H1 (cell line): ENCODE data around the gene TBRG4. TPM values are rescaled to one million over a fixed set of nuclear protein-coding genes. Genes with fewer than 3 reads are reported as not detected.

ENCODE experiments used
- CTCF ChIA-PET: fragments of 300-600 bp; sonication (Branson Sonifier 250); formaldehyde crosslinking; loops from one replicate; lab custom pipeline; 2021; ENCODE audit not compliant: partially characterized antibody; lab: Charles Lee
- POLR2A ChIA-PET: fragments of 300-600 bp; sonication (Branson Sonifier 250); formaldehyde crosslinking; loops from one replicate; lab custom pipeline; 2021; ENCODE audit warnings: inconsistent platforms; ENCODE audit not compliant: partially characterized antibody; lab: Charles Lee
- DNase-seq, 2 experiments: peaks; one replicate each; pipeline versions ENCODE4 v3.0.0 to v3.0.0-alpha.2; 2010 to 2022; ENCODE audit warnings: low spot score in 2 of 2, low read depth in 1 of 2, mixed read lengths in 1 of 2
- FAIRE-seq: peaks from 2 replicates; lab custom pipeline; 2011; peaks lifted over from hg19 to GRCh38; lab: Jason Lieb, UNC
- H2AFZ ChIP-seq: 2 replicates; pipeline ENCODE4 v1.8.1; 2012; ENCODE audit warnings: low read length, inconsistent platforms
- H2AK5ac ChIP-seq: 2 replicates; pipeline ENCODE4 v1.6.1; 2013; ENCODE audit warnings: low read depth, low read length
- H2BK120ac ChIP-seq: replicated peaks from 2 replicates; pipeline ENCODE3; 2013; ENCODE audit warnings: low read depth, low read length, inconsistent platforms
- H2BK12ac ChIP-seq: 2 replicates; pipeline ENCODE4 v1.6.1; 2013; ENCODE audit warnings: low read depth, low read length
- H2BK15ac ChIP-seq: 2 replicates; pipeline ENCODE4 v1.6.1; 2013; ENCODE audit warnings: low read length
- H2BK20ac ChIP-seq: 2 replicates; pipeline ENCODE4 v1.6.1; 2013; ENCODE audit warnings: low read length
- H2BK5ac ChIP-seq: 2 replicates; pipeline ENCODE4 v1.6.1; 2013; ENCODE audit warnings: low read depth, low read length
- H3K14ac ChIP-seq: 2 replicates; pipeline ENCODE4 v1.6.1; 2013; ENCODE audit warnings: inconsistent platforms; ENCODE audit not compliant: insufficient read length
- H3K18ac ChIP-seq: 2 replicates; pipeline ENCODE4 v1.6.1; 2013; ENCODE audit warnings: low read length; ENCODE audit errors: extremely low read depth
- H3K23ac ChIP-seq: 2 replicates; pipeline ENCODE4 v1.6.1; 2013; ENCODE audit warnings: inconsistent platforms; ENCODE audit not compliant: insufficient read length
- H3K23me2 ChIP-seq: 2 replicates; pipeline ENCODE4 v1.6.1; 2013; ENCODE audit warnings: low read depth, low read length
- H3K27ac ChIP-seq: 2 replicates; pipeline ENCODE4 v1.6.1; 2011; ENCODE audit warnings: low read depth, low read length, inconsistent platforms
- H3K27me3 ChIP-seq, 4 experiments: replicated peaks in 1 of 4; 1 replicate in 1 of 4; 2 replicates in 3 of 4; pipeline versions ENCODE4 v1.6.1 to v1.8.1; 2011 to 2013; ENCODE audit warnings: low read length in 3 of 4, mild to moderate bottlenecking in 3 of 4, inconsistent platforms in 2 of 4, mixed read lengths in 2 of 4, moderate library complexity in 1 of 4; ENCODE audit not compliant: control insufficient read depth in 3 of 4, insufficient read depth in 3 of 4; ENCODE audit errors: extremely low read depth in 1 of 4
- H3K36me3 ChIP-seq, 4 experiments: 2 replicates each; pipeline versions ENCODE4 v1.6.1 to v1.8.1; 2011 to 2013; ENCODE audit warnings: mild to moderate bottlenecking in 4 of 4, low read length in 3 of 4, moderate library complexity in 2 of 4, control low read depth in 1 of 4, inconsistent platforms in 1 of 4; ENCODE audit not compliant: insufficient read depth in 4 of 4, control insufficient read depth in 2 of 4
- H3K4ac ChIP-seq: replicated peaks from 2 replicates; pipeline ENCODE3; 2013; ENCODE audit warnings: low read length, low read depth, mixed read lengths, inconsistent platforms; ENCODE audit not compliant: insufficient read length
- H3K4me1 ChIP-seq, 4 experiments: replicated peaks in 1 of 4; 1 replicate in 1 of 4; 2 replicates in 3 of 4; pipeline versions ENCODE4 v1.6.1 to v1.8.1; 2011 to 2013; ENCODE audit warnings: low read length in 3 of 4, inconsistent platforms in 2 of 4, mixed read lengths in 1 of 4; ENCODE audit not compliant: insufficient read depth in 4 of 4, control insufficient read depth in 3 of 4
- H3K4me2 ChIP-seq, 2 experiments: 2 replicates each; pipeline versions ENCODE4 v1.6.1 to v1.8.1; 2011 to 2013; ENCODE audit warnings: low read depth in 2 of 2, low read length in 2 of 2, control low read depth in 1 of 2, inconsistent platforms in 1 of 2, mild to moderate bottlenecking in 1 of 2; ENCODE audit not compliant: insufficient read depth in 1 of 2
- H3K4me3 ChIP-seq, 4 experiments: fragments of 200-600, 300-600 bp in 1 of 4; sonication (generic), shearing (Covaris generic), sonication (Bioruptor Twin) in 1 of 4; 2 replicates each; pipeline versions ENCODE4 v1.5.1 to v1.8.1; 2011 to 2016; ENCODE audit warnings: low read length in 4 of 4, low read depth in 3 of 4, control low read depth in 2 of 4, inconsistent platforms in 2 of 4, mild to moderate bottlenecking in 2 of 4, mixed read lengths in 1 of 4, moderate library complexity in 1 of 4; ENCODE audit not compliant: insufficient read depth in 2 of 4; ENCODE audit errors: extremely low read depth in 1 of 4
- H3K56ac ChIP-seq: replicated peaks from 2 replicates; pipeline ENCODE3; 2013; ENCODE audit warnings: low read depth, mild to moderate bottlenecking, mixed read lengths, low read length, inconsistent platforms; ENCODE audit not compliant: insufficient read length
- H3K79me1 ChIP-seq: 2 replicates; pipeline ENCODE4 v1.6.1; 2013; ENCODE audit warnings: low read depth, low read length, control low read depth
- H3K79me2 ChIP-seq, 2 experiments: 2 replicates each; pipeline versions ENCODE4 v1.6.1 to v1.8.1; 2012 to 2013; ENCODE audit warnings: low read length in 2 of 2, mild to moderate bottlenecking in 2 of 2, inconsistent platforms in 1 of 2; ENCODE audit not compliant: insufficient read depth in 2 of 2, control insufficient read depth in 1 of 2
- H3K9ac ChIP-seq, 4 experiments: replicated peaks in 1 of 4; 1 replicate in 1 of 4; 2 replicates in 3 of 4; pipeline versions ENCODE4 v1.6.1 to v1.8.1; 2011 to 2013; ENCODE audit warnings: low read depth in 3 of 4, low read length in 3 of 4, control low read depth in 2 of 4, mild to moderate bottlenecking in 2 of 4, moderate library complexity in 2 of 4, inconsistent platforms in 1 of 4; ENCODE audit errors: extremely low read depth in 1 of 4
- H3K9me3 ChIP-seq, 2 experiments: 2 replicates each; pipeline versions ENCODE4 v1.6.1 to v1.8.1; 2012 to 2013; ENCODE audit warnings: mild to moderate bottlenecking in 2 of 2, moderate library complexity in 2 of 2, control low read depth in 1 of 2, inconsistent platforms in 1 of 2, low read depth in 1 of 2, low read length in 1 of 2, mixed read lengths in 1 of 2; ENCODE audit not compliant: insufficient read depth in 2 of 2
- H4K20me1 ChIP-seq, 2 experiments: replicated peaks in 1 of 2; 2 replicates each; pipeline versions ENCODE3 to v1.8.1; 2011 to 2013; ENCODE audit warnings: inconsistent platforms in 2 of 2, low read length in 2 of 2, mild to moderate bottlenecking in 1 of 2; ENCODE audit not compliant: insufficient read depth in 2 of 2, control insufficient read depth in 1 of 2
- H4K5ac ChIP-seq: 2 replicates; pipeline ENCODE4 v1.6.1; 2013; ENCODE audit warnings: low read length, low read depth, mixed read lengths, inconsistent platforms; ENCODE audit not compliant: insufficient read length
- H4K8ac ChIP-seq: 2 replicates; pipeline ENCODE4 v1.8.0; 2013; ENCODE audit warnings: mild to moderate bottlenecking, moderate library complexity, low read length, inconsistent platforms; ENCODE audit not compliant: insufficient read depth; ENCODE audit errors: extremely low read depth
- H4K91ac ChIP-seq: replicated peaks from 2 replicates; pipeline ENCODE3; 2013; ENCODE audit warnings: low read length, mixed read lengths, inconsistent platforms; ENCODE audit not compliant: insufficient read length
- BACH1 ChIP-seq: IDR thresholded peaks from 2 replicates; pipeline ENCODE4 v1.6.1; 2012; ENCODE audit warnings: low read length, improper control_type of control experiment
- CHD1 ChIP-seq: IDR thresholded peaks from 2 replicates; pipeline ENCODE4 v1.6.1; 2012; ENCODE audit warnings: low read depth, low read length, improper control_type of control experiment
- CREB1 ChIP-seq: IDR thresholded peaks from 2 replicates; pipeline ENCODE4 v1.6.1; 2012; ENCODE audit warnings: inconsistent platforms
- NRF1 ChIP-seq: IDR thresholded peaks from 2 replicates; pipeline ENCODE4 v1.6.1; 2011; ENCODE audit warnings: mild to moderate bottlenecking, low read depth, low read length, improper control_type of control experiment
- POU5F1 ChIP-seq: IDR thresholded peaks from 2 replicates; pipeline ENCODE4 v1.6.1; 2011; ENCODE audit warnings: low read depth, mild to moderate bottlenecking, low read length, moderate library complexity
- RBBP5 ChIP-seq: IDR thresholded peaks from 2 replicates; pipeline ENCODE4 v1.7.1; 2012; ENCODE audit warnings: low read depth, mild to moderate bottlenecking, inconsistent platforms, low read length, moderate library complexity, borderline replicate concordance
- SIN3A ChIP-seq, 2 experiments: IDR thresholded peaks in 1 of 2; conservative IDR thresholded peaks in 1 of 2; 2 replicates each; pipeline ENCODE4 v1.6.1; 2011 to 2012; ENCODE audit warnings: low read length in 2 of 2, improper control_type of control experiment in 1 of 2, low read depth in 1 of 2, mild to moderate bottlenecking in 1 of 2
- SRF ChIP-seq: IDR thresholded peaks from 2 replicates; pipeline ENCODE4 v1.6.1; 2011; ENCODE audit warnings: mild to moderate bottlenecking, low read depth, low read length, moderate library complexity
- TAF7 ChIP-seq: optimal IDR thresholded peaks from 2 replicates; pipeline ENCODE3; 2011; ENCODE audit warnings: low read depth, mild to moderate bottlenecking, inconsistent platforms, low read length, moderate library complexity, borderline replicate concordance
- WGBS, 2 experiments: shearing (Covaris generic) in 1 of 2; methylation state at CpG; one replicate each; pipeline versions ENCODE4 v1.1.6 to v1.1.7; 2013 to 2015; ENCODE audit warnings: low lambda C conversion rate in 2 of 2, mixed read lengths in 2 of 2, inconsistent platforms in 1 of 2, low coverage in 1 of 2, missing lambda C conversion rate in 1 of 2; ENCODE audit not compliant: insufficient replicate concordance in 2 of 2, insufficient coverage in 1 of 2, insufficient read length in 1 of 2; ENCODE audit errors: extremely low coverage in 1 of 2, missing lambda C conversion rate in 1 of 2; 5-methylcytosine and 5-hydroxymethylcytosine counted together
- polyA plus RNA-seq, 7 experiments: library from polyadenylated mRNA; depleted of rRNA in 3 of 7; stranded (reverse) in 5 of 7; unstranded in 2 of 7; fragments of >200 nt in 5 of 7; fragments of 200-250 nt in 2 of 7; gene quantifications; 1 replicate in 5 of 7; 2 replicates in 1 of 7; 4 replicates in 1 of 7; pipeline versions ENCODE4 v1.2.1 to v1.2.3, GENCODE V29; 2011 to 2013; ENCODE audit warnings: missing spikeins in 2 of 7, mixed read lengths in 2 of 7
- total RNA-seq: library from RNA; stranded (reverse); fragmentation: NEBNext Ultra II Directional; extraction: Animal tissue kit (Norgen Biotek cat#: 25700); gene quantifications from 2 replicates; pipeline ENCODE4 v1.2.1, GENCODE V29; 2021

The TBRG4 gene
- total and polyA plus RNA-seq, 2 of the 8 experiments (the other 6 are each of a cell fraction or from before 2014, with no cell fraction given) = 110 to 137 TPM

DNA sequence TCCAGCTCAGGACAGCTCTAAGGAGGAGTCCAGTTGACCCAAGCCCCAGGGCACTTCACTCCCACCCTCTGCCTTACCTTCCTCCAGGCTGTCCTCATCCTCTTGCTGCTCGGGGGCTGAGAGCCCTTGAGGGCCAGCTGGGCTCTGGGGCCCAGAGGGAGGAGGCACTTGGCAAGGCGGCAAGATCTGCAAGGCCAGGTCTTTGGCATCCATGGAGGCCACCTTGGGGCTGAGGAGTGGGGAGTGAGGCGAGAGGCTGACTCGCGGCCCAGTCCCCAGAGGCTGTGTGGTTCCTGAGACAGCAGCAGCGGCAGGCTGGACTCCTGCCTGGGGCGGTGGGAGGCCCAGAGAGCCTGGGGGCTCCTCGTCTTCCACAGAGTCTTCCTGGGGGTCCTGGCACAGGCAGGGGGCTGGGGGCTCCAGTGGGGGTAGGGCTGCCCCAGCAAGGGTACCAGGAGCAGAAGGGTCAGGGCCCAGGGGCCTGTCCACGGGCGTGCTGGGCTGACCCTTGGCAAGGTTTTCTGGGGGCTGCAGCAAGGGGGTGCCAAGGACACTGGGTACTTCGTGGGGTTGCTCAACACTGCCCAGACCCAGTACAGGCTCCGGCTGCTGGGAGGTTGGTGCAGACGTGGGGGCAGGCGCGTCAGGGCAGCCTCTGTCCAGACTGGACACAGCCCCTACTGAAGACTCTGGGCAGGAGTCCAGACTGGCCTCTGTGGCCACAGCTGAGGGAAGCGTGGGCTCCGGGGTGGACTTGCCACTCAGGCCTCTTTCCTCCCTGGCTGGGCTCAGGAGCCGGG lies 29.3 kb downstream of the TBRG4 start:
- Histone ChIP-seq H2BK20ac (no peak overlapping the region), H3K4me3 (no peak overlapping the region), H3K23ac (no peak overlapping the region), H3K9ac (no peak overlapping the region), H4K20me1 (no peaks in the 10 kb centered on the region), H2BK12ac (no peak overlapping the region), H4K91ac (no peak overlapping the region), H3K4me1 (no peaks in the 10 kb centered on the region; a peak in 1 of 7 replicates), H2BK15ac (no peak overlapping the region), H4K8ac (no peak overlapping the region), H3K4ac (no peak overlapping the region), H4K5ac (no peak overlapping the region), H3K27ac (no peak overlapping the region), H3K36me3 (no peaks in the 10 kb centered on the region), H3K14ac (no peak overlapping the region), H3K27me3 (0 out of 7 replicates have a peak, but pooled peaks cover 0 to 3% (median 0%) of the 10 kb centered on the region in 4 experiments), H3K56ac (no peak overlapping the region), H3K79me2 (no peaks in the 10 kb centered on the region), H2BK120ac (no peak overlapping the region), H3K79me1 (no peaks in the 10 kb centered on the region), H2BK5ac (no peak overlapping the region), H3K9me3 (no peaks in the 10 kb centered on the region), H2AFZ (no peak overlapping the region), H3K4me2 (no peak overlapping the region), H2AK5ac (no peak overlapping the region), H3K23me2 (no peaks in the 10 kb centered on the region), H3K18ac (no peak overlapping the region)
- WGBS, 2 experiments = 95% methylated on average over 15 of the region's 18 CpGs; no CpG with 5 or more reads in 1 of the 2 experiments
- FAIRE-seq (no peak), DNase-seq (no peak)
- CTCF ChIA-PET = interaction anchor here (0.7 to 1.4 kb wide), 2 partner anchors 10 to 225 kb away, joined by 3 read pairs; no protein-coding TSS in a partner anchor
- POLR2A ChIA-PET = interaction anchor here (0.6 kb wide), 1 partner anchor 507 kb away, joined by 4 read pairs; no protein-coding TSS in a partner anchor
- no peak for TF ChIP-seq POU5F1
- TF ChIP-seq TAF7 = no peak
- TF ChIP-seq CREB1 = no peak
- TF ChIP-seq SRF = no peak
- no peak for TF ChIP-seq RBBP5
- TF ChIP-seq CHD1 = no peak
- no peak for TF ChIP-seq NRF1
- TF ChIP-seq SIN3A (conservative IDR thresholded peaks at IDR 0.05 in 1 of 2, IDR thresholded peaks at IDR 0.05 in 1 of 2; ENCODE audit: low read depth in 1 of 2, low read length in 2 of 2) = no peak
- no peak for TF ChIP-seq BACH1
